ENCODE results near the gene ITGAL. TPM values are rescaled to one million over a fixed set of nuclear protein-coding genes. Genes with fewer than 3 reads are reported as not detected.
A peak's percentile ranks its signal among the peaks of the same experiment; 100 is the strongest.
"Not testable (repeated sequence)": the region's sequence is repeated elsewhere in the genome, so short reads cannot be mapped to it uniquely, and the experiment has no call there.

The ITGAL gene
- total RNA-seq, 1 donor from 2014 or later, result 0.23 TPM

DNA sequence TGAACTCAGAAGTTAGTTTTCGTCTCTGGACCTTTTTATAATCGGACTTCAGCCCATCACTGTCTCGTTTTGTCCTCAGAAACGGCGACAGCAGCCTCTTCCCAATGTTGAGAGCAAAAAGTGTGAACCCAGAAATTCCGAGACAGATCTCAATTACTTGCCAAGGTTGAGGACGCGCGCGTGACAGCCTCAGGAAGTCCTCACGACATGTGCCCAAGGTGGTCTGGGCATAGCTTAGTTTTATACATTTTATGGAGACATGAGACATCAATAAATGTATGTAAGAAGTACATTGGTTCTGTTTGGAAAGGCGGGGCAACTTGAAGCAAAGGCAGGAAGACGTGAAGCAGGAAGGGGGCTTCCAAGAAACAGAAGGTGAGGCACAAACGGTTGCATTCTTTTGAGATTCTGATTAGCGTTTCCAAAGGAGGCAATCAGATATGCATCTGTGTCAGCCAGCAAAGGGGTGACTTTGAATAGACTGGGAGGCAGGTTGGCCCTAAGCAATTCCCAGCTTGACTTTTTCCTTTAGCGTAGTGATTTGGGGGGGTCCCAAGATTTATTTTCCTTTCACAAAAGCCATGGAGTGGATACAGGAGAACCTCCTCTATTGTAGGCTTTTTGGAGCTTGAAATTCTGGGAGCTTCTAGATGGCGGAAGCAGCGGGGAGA lies 62.7 kb downstream of the ITGAL start:
- Histone ChIP-seq H3K36me3 (ENCODE audit: insufficient read depth, low read length) (no peaks in the 10 kb centered on the region), H3K27me3 (ENCODE audit: insufficient read depth, low read length) (no peaks in the 10 kb centered on the region), H3K27ac (ENCODE audit: low read depth, low read length) (peak overlapping the region; percentile 67), H4K20me1 (ENCODE audit: insufficient read depth, low read length) (no peaks in the 10 kb centered on the region), H3K79me2 (ENCODE audit: insufficient read depth, low read length) (peaks cover 22% of the 10 kb centered on the region), H2AFZ (ENCODE audit: low read depth, low read length) (peak overlapping the region; percentile 95), H3K9me3 (ENCODE audit: insufficient read depth, low read depth, low read length) (no peaks in the 10 kb centered on the region), H3K9ac (ENCODE audit: low read length) (peak overlapping the region; percentile 85), H3K4me1 (ENCODE audit: insufficient read depth, low read length) (peaks cover 21% of the 10 kb centered on the region), H3K4me2 (ENCODE audit: low read length) (peak overlapping the region; percentile 92), H3K4me3 (ENCODE audit: insufficient read depth, low read depth, low read length) (peak overlapping the region; percentile 68)
- H3K27ac Mint-ChIP-seq (ENCODE audit: unreplicated experiment), result peak overlapping the region; percentile 94
- peaks cover 7% of the 10 kb centered on the region for H3K4me1 Mint-ChIP-seq (ENCODE audit: low read depth, unreplicated experiment)
- FAIRE-seq (no peak), DNase-seq (ENCODE audit: low read depth) (no peak)
- TF ChIP-seq, protein P1, sequence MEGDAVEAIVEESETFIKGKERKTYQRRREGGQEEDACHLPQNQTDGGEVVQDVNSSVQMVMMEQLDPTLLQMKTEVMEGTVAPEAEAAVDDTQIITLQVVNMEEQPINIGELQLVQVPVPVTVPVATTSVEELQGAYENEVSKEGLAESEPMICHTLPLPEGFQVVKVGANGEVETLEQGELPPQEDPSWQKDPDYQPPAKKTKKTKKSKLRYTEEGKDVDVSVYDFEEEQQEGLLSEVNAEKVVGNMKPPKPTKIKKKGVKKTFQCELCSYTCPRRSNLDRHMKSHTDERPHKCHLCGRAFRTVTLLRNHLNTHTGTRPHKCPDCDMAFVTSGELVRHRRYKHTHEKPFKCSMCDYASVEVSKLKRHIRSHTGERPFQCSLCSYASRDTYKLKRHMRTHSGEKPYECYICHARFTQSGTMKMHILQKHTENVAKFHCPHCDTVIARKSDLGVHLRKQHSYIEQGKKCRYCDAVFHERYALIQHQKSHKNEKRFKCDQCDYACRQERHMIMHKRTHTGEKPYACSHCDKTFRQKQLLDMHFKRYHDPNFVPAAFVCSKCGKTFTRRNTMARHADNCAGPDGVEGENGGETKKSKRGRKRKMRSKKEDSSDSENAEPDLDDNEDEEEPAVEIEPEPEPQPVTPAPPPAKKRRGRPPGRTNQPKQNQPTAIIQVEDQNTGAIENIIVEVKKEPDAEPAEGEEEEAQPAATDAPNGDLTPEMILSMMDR (IDR thresholded peaks at IDR 0.05; ENCODE audit: insufficient read depth, low read depth, low read length), result peak; percentile 2
- no peak for TF ChIP-seq EZH2 (IDR thresholded peaks at IDR 0.05; ENCODE audit: insufficient read depth, low read length)
- no peaks in the 10 kb centered on the region for H3K27me3 Mint-ChIP-seq (ENCODE audit: low read depth, unreplicated experiment)
- H3K4me3 Mint-ChIP-seq (ENCODE audit: unreplicated experiment), result peak overlapping the region; percentile 94
- H3K36me3 Mint-ChIP-seq (ENCODE audit: low read depth, unreplicated experiment), result peaks cover 6% of the 10 kb centered on the region
- H3K9me3 Mint-ChIP-seq (ENCODE audit: unreplicated experiment), result no peaks in the 10 kb centered on the region

DNA sequence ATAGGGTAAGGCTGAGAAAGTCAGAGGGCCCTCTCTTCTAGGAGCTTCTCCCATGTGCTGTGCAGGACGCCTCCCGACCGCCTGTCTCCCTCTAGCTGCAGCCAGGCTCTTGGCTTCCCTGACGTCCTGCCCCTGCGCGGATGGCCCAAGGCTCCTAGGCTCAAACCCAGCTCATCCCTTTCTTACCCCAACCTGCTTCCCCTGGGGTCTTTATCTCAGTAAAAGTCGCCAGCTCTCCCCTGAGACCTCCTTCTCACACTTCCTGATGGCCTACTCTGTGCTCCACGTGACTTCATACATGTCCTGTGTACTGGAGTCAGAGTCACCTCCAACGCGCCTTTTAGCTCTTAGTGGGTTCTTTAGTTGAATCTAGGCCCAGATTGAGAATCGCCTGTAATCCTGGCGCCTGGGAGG lies 63.2 kb downstream of the ITGAL start:
- peak overlapping the region; percentile 85 for H3K9ac ChIP-seq (ENCODE audit: low read length)
- peak overlapping the region; percentile 92 for H3K4me2 ChIP-seq (ENCODE audit: low read length)
- H3K9me3 Mint-ChIP-seq (ENCODE audit: unreplicated experiment), result no peaks in the 10 kb centered on the region
- peak overlapping the region; percentile 95 for H2AFZ ChIP-seq (ENCODE audit: low read depth, low read length)
- H3K27ac Mint-ChIP-seq (ENCODE audit: unreplicated experiment), result peak overlapping the region; percentile 81
- peaks cover 6% of the 10 kb centered on the region for H3K36me3 Mint-ChIP-seq (ENCODE audit: low read depth, unreplicated experiment)
- no peaks in the 10 kb centered on the region for H3K27me3 Mint-ChIP-seq (ENCODE audit: low read depth, unreplicated experiment)
- DNase-seq (ENCODE audit: low read depth) (peak; percentile 40), FAIRE-seq (no peak)
- no peak overlapping the region for H3K27ac ChIP-seq (ENCODE audit: low read depth, low read length)
- no peaks in the 10 kb centered on the region for H3K27me3 ChIP-seq (ENCODE audit: insufficient read depth, low read length)
- H3K4me3 Mint-ChIP-seq (ENCODE audit: unreplicated experiment), result peak overlapping the region; percentile 94
- H3K9me3 ChIP-seq (ENCODE audit: insufficient read depth, low read depth, low read length), result no peaks in the 10 kb centered on the region
- peaks cover 21% of the 10 kb centered on the region for H3K4me1 ChIP-seq (ENCODE audit: insufficient read depth, low read length)
- TF ChIP-seq EZH2 (IDR thresholded peaks at IDR 0.05; ENCODE audit: insufficient read depth, low read length), result no peak
- TF ChIP-seq, protein P1 (IDR thresholded peaks at IDR 0.05; ENCODE audit: insufficient read depth, low read depth, low read length), result no peak
- no peaks in the 10 kb centered on the region for H4K20me1 ChIP-seq (ENCODE audit: insufficient read depth, low read length)
- H3K79me2 ChIP-seq (ENCODE audit: insufficient read depth, low read length), result peaks cover 22% of the 10 kb centered on the region
- H3K4me1 Mint-ChIP-seq (ENCODE audit: low read depth, unreplicated experiment), result peaks cover 7% of the 10 kb centered on the region
- H3K36me3 ChIP-seq (ENCODE audit: insufficient read depth, low read length), result no peaks in the 10 kb centered on the region
- H3K4me3 ChIP-seq (ENCODE audit: insufficient read depth, low read depth, low read length), result peak overlapping the region; percentile 68

DNA sequence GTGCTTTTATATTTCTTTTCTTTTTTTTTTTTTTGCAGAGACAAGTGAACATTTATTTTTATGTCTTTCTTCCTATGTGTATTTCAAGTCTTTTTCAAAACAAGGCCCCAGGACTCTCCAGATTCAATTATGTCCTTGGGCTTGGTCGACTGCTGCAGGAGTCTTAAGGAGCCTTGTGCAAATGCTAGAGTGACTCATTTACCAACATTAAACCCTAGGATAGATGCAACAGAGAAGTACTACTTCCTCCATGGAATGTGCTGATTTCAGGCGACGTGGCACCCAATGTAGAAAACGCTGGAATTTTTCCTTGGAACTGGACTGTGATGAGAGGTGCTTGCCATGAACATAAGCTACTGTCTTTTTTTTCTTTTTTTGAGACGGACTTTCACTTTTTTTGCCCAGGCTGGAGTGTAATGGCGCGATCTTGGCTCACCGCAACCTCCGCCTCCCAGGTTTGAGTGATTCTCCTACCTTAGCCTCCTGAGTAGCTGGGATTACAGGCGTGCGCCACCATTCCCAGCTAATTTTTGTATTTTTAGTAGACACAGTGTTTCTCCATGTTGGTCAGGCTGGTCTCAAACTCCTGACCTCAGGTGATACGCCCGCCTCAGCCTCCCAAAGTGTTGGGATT lies 64.0 kb downstream of the ITGAL start:
- H3K27ac ChIP-seq (ENCODE audit: low read depth, low read length); H3K27me3 Mint-ChIP-seq (ENCODE audit: low read depth, unreplicated experiment); H3K4me2 ChIP-seq (ENCODE audit: low read length); H3K9me3 Mint-ChIP-seq (ENCODE audit: unreplicated experiment); H3K4me1 Mint-ChIP-seq (ENCODE audit: low read depth, unreplicated experiment); H3K4me3 ChIP-seq (ENCODE audit: insufficient read depth, low read depth, low read length); DNase-seq (ENCODE audit: low read depth); FAIRE-seq; H3K36me3 Mint-ChIP-seq (ENCODE audit: low read depth, unreplicated experiment); H3K9ac ChIP-seq (ENCODE audit: low read length); H3K27me3 ChIP-seq (ENCODE audit: insufficient read depth, low read length); H3K9me3 ChIP-seq (ENCODE audit: insufficient read depth, low read depth, low read length); H2AFZ ChIP-seq (ENCODE audit: low read depth, low read length); H3K36me3 ChIP-seq (ENCODE audit: insufficient read depth, low read length); H4K20me1 ChIP-seq (ENCODE audit: insufficient read depth, low read length): not testable (repeated sequence)
- H3K4me1 ChIP-seq (ENCODE audit: insufficient read depth, low read length), result peaks cover 25% of the 10 kb centered on the region
- peak overlapping the region; percentile 94 for H3K4me3 Mint-ChIP-seq (ENCODE audit: unreplicated experiment)
- peak overlapping the region; percentile 18 for H3K27ac Mint-ChIP-seq (ENCODE audit: unreplicated experiment)
- H3K79me2 ChIP-seq (ENCODE audit: insufficient read depth, low read length), result peaks cover 22% of the 10 kb centered on the region

Data from astrocyte (in vitro differentiated cells and primary cell).